Stomach smooth muscle (tissue), 2 donors: ENCODE measurements around the gene MOV10.

Experiments
- H3K27ac ChIP-seq: one replicate; pipeline ENCODE4 v1.7.0; 2013; ENCODE audit warnings: mild to moderate bottlenecking, low read length, inconsistent platforms
- H3K27me3 ChIP-seq, 2 donors: one replicate each; pipeline ENCODE4 v1.7.0; 2013; ENCODE audit warnings: low read length in 2 of 2; ENCODE audit not compliant: insufficient read depth in 2 of 2, control insufficient read depth in 1 of 2
- H3K36me3 ChIP-seq, 2 donors: one replicate each; pipeline ENCODE4 v1.7.0; 2013; ENCODE audit warnings: low read length in 2 of 2; ENCODE audit not compliant: control insufficient read depth in 2 of 2, insufficient read depth in 2 of 2
- H3K4me1 ChIP-seq: one replicate; pipeline ENCODE4 v1.7.0; 2013; ENCODE audit warnings: low read length; ENCODE audit not compliant: control insufficient read depth, insufficient read depth
- H3K4me3 ChIP-seq, 2 donors: one replicate each; pipeline ENCODE4 v1.7.0; 2013; ENCODE audit warnings: low read length in 2 of 2
- H3K9ac ChIP-seq, 2 donors: one replicate each; pipeline ENCODE4 v1.7.0; 2013; ENCODE audit warnings: low read length in 2 of 2, mild to moderate bottlenecking in 1 of 2
- H3K9me3 ChIP-seq, 2 donors: one replicate each; pipeline ENCODE4 v1.7.0; 2013; ENCODE audit warnings: low read length in 2 of 2; ENCODE audit not compliant: control insufficient read depth in 2 of 2
- donor health status: healthy.
- donor health status: Pancreatic carcinoma.

The MOV10 gene

GRCh38 chr1:112704934-112705627 lies 30.6 kb downstream of the MOV10 start:
- no peaks in the 10 kb centered on the region for H3K9me3 ChIP-seq
- H3K27me3 ChIP-seq: no peaks in the 10 kb centered on the region
- H3K36me3 ChIP-seq: peaks cover 8 to 16% of the 10 kb centered on the region in 2 donors
- H3K9ac ChIP-seq: peak overlapping the region; percentile 68 to 79
- H3K4me3 ChIP-seq: peak overlapping the region; percentile 85 to 86
- peaks cover 61% of the 10 kb centered on the region for H3K4me1 ChIP-seq
- H3K27ac ChIP-seq: peak overlapping the region; percentile 82

- Histone ChIP-seq H3K27ac (peak within 1 kb of the TSS; percentile 82), H3K4me3 (peak within 1 kb of the TSS; percentile 85 to 86), H3K9me3 (no peaks in the 10 kb centered on the region), H3K27me3 (no peaks in the 10 kb centered on the region), H3K9ac (peak within 1 kb of the TSS; percentile 68 to 84), H3K4me1 (peaks cover 45% of the 10 kb centered on the region), H3K36me3 (peaks cover 8 to 13% of the 10 kb centered on the region in 2 donors)
Measured at GRCh38 chr1:112706505-112707220, 32.2 kb downstream of the MOV10 start, which contains the start of gene RHOC. RHOC (minus strand) TSS chr1:112707127; CDS start chr1:112703799, 3,328 bp downstream.

- Histone ChIP-seq H3K4me1 (peaks cover 41% of the 10 kb centered on the region), H3K4me3 (peak overlapping the region; percentile 5 to 86), H3K27me3 (no peaks in the 10 kb centered on the region), H3K9me3 (no peaks in the 10 kb centered on the region), H3K9ac (peak overlapping the region; percentile 68 to 73), H3K27ac (peak overlapping the region; percentile 82), H3K36me3 (peaks cover 5 to 9% of the 10 kb centered on the region in 2 donors)
Measured at GRCh38 chr1:112707221-112708001, 33.0 kb downstream of the MOV10 start.

- no peaks in the 10 kb centered on the region for H3K27me3 ChIP-seq
- peaks cover 36% of the 10 kb centered on the region for H3K4me1 ChIP-seq
- no peak overlapping the region for H3K4me3 ChIP-seq
- peak overlapping the region; percentile 82 for H3K27ac ChIP-seq
- H3K9ac ChIP-seq: peak overlapping the region in 1 of 2 donors; percentile 73
- peaks cover 0 to 3% of the 10 kb centered on the region in 2 donors for H3K36me3 ChIP-seq
- no peaks in the 10 kb centered on the region for H3K9me3 ChIP-seq
Measured at GRCh38 chr1:112708002-112708448, 33.6 kb downstream of the MOV10 start.

GRCh38 chr1:112708489-112708888 lies 34.0 kb downstream of the MOV10 start:
- H3K27ac ChIP-seq: no peak overlapping the region
- H3K4me1 ChIP-seq: peaks cover 33% of the 10 kb centered on the region
- H3K4me3 ChIP-seq: no peak overlapping the region
- no peaks in the 10 kb centered on the region for H3K27me3 ChIP-seq
- H3K9ac ChIP-seq: no peak overlapping the region
- H3K36me3 ChIP-seq: no peaks in the 10 kb centered on the region
- no peaks in the 10 kb centered on the region for H3K9me3 ChIP-seq

GRCh38 chr1:112710159-112710558 lies 35.7 kb downstream of the MOV10 start:
- Histone ChIP-seq H3K9ac (no peak overlapping the region), H3K36me3 (no peaks in the 10 kb centered on the region), H3K4me3 (no peak overlapping the region), H3K27me3 (no peaks in the 10 kb centered on the region), H3K27ac (no peak overlapping the region), H3K9me3 (no peaks in the 10 kb centered on the region), H3K4me1 (peaks cover 28% of the 10 kb centered on the region)

GRCh38 chr1:112710586-112710985 lies 36.1 kb downstream of the MOV10 start:
- no peaks in the 10 kb centered on the region for H3K9me3 ChIP-seq
- no peak overlapping the region for H3K9ac ChIP-seq
- peaks cover 27% of the 10 kb centered on the region for H3K4me1 ChIP-seq
- H3K27ac ChIP-seq: no peak overlapping the region
- no peak overlapping the region for H3K4me3 ChIP-seq
- H3K27me3 ChIP-seq: no peaks in the 10 kb centered on the region
- H3K36me3 ChIP-seq: no peaks in the 10 kb centered on the region

GRCh38 chr1:112711041-112711440 lies 36.6 kb downstream of the MOV10 start:
- no peaks in the 10 kb centered on the region for H3K36me3 ChIP-seq
- peaks cover 27% of the 10 kb centered on the region for H3K4me1 ChIP-seq
- no peak overlapping the region for H3K27ac ChIP-seq
- H3K27me3 ChIP-seq: no peaks in the 10 kb centered on the region
- no peak overlapping the region for H3K4me3 ChIP-seq
- H3K9ac ChIP-seq: no peak overlapping the region
- no peaks in the 10 kb centered on the region for H3K9me3 ChIP-seq

GRCh38 chr1:112711670-112712069 lies 37.2 kb downstream of the MOV10 start:
- Histone ChIP-seq H3K27me3 (no peaks in the 10 kb centered on the region), H3K4me3 (no peak overlapping the region), H3K9me3 (no peaks in the 10 kb centered on the region), H3K4me1 (peaks cover 27% of the 10 kb centered on the region), H3K9ac (no peak overlapping the region), H3K36me3 (no peaks in the 10 kb centered on the region), H3K27ac (no peak overlapping the region)

- Histone ChIP-seq H3K4me1 (peaks cover 27% of the 10 kb centered on the region), H3K9ac (no peak overlapping the region), H3K27me3 (peaks cover 0 to under 1% of the 10 kb centered on the region in 2 donors), H3K27ac (no peak overlapping the region), H3K9me3 (no peaks in the 10 kb centered on the region), H3K4me3 (no peak overlapping the region), H3K36me3 (no peaks in the 10 kb centered on the region)
Measured at GRCh38 chr1:112712191-112712590, 37.7 kb downstream of the MOV10 start.
